Progenitor cell of endocrine pancreas (in vitro differentiated cells): ENCODE results near the gene CEP85. TPM values are rescaled to one million over a fixed set of nuclear protein-coding genes. Genes with fewer than 3 reads are reported as not detected.
A peak's percentile ranks its signal among the peaks of the same experiment; 100 is the strongest.

ENCODE experiments used
- DNase-seq: peaks from one replicate; pipeline ENCODE4 v3.0.0; 2021; ENCODE audit warnings: low spot score; ENCODE audit not compliant: unreplicated experiment
- H3K27ac Mint-ChIP-seq: 2 replicates; pipeline ENCODE4 v1.8.0; 2021; ENCODE audit warnings: mild to moderate bottlenecking, moderate library complexity, mixed read lengths
- H3K27me3 Mint-ChIP-seq: 2 replicates; pipeline ENCODE4 v1.8.0; 2021; ENCODE audit warnings: mixed read lengths
- H3K36me3 Mint-ChIP-seq: 2 replicates; pipeline ENCODE4 v1.8.0; 2022; ENCODE audit warnings: mixed read lengths; ENCODE audit not compliant: insufficient read depth
- H3K4me1 Mint-ChIP-seq: 2 replicates; pipeline ENCODE4 v1.8.0; 2021; ENCODE audit warnings: low read depth, mixed read lengths
- H3K4me3 Mint-ChIP-seq: 2 replicates; pipeline ENCODE4 v1.8.0; 2021; ENCODE audit warnings: low read depth, mild to moderate bottlenecking, moderate library complexity, mixed read lengths
- H3K9me3 Mint-ChIP-seq: 2 replicates; pipeline ENCODE4 v1.8.0; 2021; ENCODE audit warnings: low read depth, mixed read lengths
- total RNA-seq: library from RNA; stranded (reverse); gene quantifications from 2 replicates; pipeline ENCODE4 v1.2.1, GENCODE V29; 2021
- TF ChIP-seq, protein P1 (sequence below): fragments of 200-600 bp; sonication (generic); IDR thresholded peaks from one replicate; pipeline ENCODE4 v1.5.0; 2021; ENCODE audit warnings: antibody characterized with exemption, mild to moderate bottlenecking; ENCODE audit not compliant: unreplicated experiment

CEP85 gene
- total RNA-seq, 1 donor from 2014 or later, result 21.3 TPM

DNA sequence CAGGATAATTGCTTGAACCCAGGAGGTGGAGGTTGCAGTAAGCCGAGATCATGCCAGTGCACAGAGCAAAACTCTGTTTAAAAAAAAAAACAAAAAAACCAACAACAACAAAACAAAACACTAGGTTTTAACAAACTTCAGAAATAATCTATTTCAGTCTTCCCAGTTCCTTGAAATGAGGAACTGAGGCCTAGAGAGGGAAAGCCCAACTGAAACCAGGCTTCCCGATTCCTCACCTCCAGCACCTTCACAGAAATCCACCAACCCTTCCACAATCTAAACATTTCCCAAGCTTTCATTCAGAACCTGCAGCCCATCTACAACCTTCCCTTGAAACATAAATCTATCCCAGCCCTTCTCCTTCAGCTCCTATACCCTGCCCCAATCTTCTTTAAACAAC, 83.1 kb downstream of the CEP85 start:
- Mint-ChIP-seq H3K4me1 (peaks cover 7% of the 10 kb centered on the region), H3K9me3 (no peaks in the 10 kb centered on the region), H3K4me3 (no peak overlapping the region), H3K36me3 (peaks cover 4% of the 10 kb centered on the region), H3K27me3 (no peaks in the 10 kb centered on the region), H3K27ac (peak overlapping the region; percentile 63)
- TF ChIP-seq, protein P1, sequence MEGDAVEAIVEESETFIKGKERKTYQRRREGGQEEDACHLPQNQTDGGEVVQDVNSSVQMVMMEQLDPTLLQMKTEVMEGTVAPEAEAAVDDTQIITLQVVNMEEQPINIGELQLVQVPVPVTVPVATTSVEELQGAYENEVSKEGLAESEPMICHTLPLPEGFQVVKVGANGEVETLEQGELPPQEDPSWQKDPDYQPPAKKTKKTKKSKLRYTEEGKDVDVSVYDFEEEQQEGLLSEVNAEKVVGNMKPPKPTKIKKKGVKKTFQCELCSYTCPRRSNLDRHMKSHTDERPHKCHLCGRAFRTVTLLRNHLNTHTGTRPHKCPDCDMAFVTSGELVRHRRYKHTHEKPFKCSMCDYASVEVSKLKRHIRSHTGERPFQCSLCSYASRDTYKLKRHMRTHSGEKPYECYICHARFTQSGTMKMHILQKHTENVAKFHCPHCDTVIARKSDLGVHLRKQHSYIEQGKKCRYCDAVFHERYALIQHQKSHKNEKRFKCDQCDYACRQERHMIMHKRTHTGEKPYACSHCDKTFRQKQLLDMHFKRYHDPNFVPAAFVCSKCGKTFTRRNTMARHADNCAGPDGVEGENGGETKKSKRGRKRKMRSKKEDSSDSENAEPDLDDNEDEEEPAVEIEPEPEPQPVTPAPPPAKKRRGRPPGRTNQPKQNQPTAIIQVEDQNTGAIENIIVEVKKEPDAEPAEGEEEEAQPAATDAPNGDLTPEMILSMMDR, result no peak
- no peak for DNase-seq

GRCh38 chr1:26317612-26318337, 83.8 kb downstream of the CEP85 start, which contains the start of gene CD52:
TSS of gene CD52 (plus strand) at chr1:26317958. CDS start at chr1:26318018, 60 bp downstream.
- peaks cover 5% of the 10 kb centered on the region for H3K36me3 Mint-ChIP-seq
- H3K4me1 Mint-ChIP-seq, result peaks cover 7% of the 10 kb centered on the region
- TF ChIP-seq, protein P1, result no peak
- DNase-seq, result no peak
- no peak within 1 kb of the TSS for H3K4me3 Mint-ChIP-seq
- peak within 1 kb of the TSS; percentile 67 for H3K27ac Mint-ChIP-seq
- no peaks in the 10 kb centered on the region for H3K27me3 Mint-ChIP-seq
- H3K9me3 Mint-ChIP-seq, result no peaks in the 10 kb centered on the region

DNA sequence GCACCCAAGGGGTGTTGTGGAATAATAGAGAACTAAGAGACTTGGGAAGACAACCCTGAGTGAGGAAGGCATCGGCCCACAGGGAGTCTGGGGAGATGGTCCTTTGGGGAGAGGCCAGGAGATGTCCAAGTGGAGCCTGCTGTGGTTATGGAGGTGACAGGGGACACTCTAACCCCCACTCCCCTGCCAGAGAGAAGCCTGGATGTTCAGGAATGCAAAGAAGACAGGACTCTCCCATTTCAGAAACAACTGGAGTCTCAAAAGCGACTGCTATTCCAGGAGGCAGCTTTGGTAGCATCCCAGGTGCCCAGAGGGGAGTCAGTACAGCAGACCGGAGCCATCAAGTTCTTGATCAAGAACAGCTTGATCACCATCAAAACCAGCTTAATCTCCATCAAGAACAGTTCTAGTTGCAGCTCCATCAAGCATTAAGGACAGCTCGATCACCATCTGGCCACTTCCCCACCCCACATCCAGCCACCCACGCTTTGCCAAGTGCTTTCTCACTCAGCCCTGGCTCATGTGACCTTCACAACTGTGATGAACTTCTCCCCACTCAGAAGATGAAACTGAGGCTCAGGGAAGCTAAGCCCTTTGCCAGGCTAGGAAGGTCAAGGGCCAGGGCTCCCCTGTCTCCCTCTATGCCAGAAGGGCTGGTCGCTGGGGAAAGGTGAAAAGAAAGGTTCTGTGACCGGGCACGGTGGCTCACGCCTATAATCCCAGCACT, 84.5 kb downstream of the CEP85 start:
- H3K4me1 Mint-ChIP-seq, result peaks cover 7% of the 10 kb centered on the region
- H3K36me3 Mint-ChIP-seq, result peaks cover 8% of the 10 kb centered on the region
- no peaks in the 10 kb centered on the region for H3K9me3 Mint-ChIP-seq
- DNase-seq, result no peak
- TF ChIP-seq, protein P1, result no peak
- no peaks in the 10 kb centered on the region for H3K27me3 Mint-ChIP-seq
- H3K27ac Mint-ChIP-seq, result peak overlapping the region; percentile 29
- H3K4me3 Mint-ChIP-seq, result no peak overlapping the region

DNA sequence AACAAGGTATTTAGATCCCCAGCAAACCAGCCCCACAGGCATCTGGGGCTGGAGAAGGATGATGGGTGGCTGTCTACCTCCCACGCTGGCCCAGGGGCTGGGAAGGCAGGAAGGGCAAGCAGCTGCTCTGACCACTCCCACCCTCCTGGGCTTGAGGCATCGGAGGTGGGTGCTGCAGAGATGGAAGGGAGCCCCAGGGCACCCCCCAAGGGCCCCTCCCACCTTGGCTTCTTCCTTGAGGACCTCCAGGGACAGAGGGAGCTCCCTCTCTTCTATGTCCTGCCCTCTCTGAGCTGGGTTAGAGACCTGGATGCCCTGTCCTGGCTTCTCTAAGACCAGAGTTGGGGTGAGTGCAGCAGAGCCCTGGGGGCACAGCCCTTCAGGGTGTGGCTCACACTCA, 86.9 kb downstream of the CEP85 start:
- no peak overlapping the region for H3K27ac Mint-ChIP-seq
- H3K36me3 Mint-ChIP-seq, result peaks cover 12% of the 10 kb centered on the region
- no peak overlapping the region for H3K4me3 Mint-ChIP-seq
- H3K4me1 Mint-ChIP-seq, result peaks cover 7% of the 10 kb centered on the region
- no peaks in the 10 kb centered on the region for H3K27me3 Mint-ChIP-seq
- TF ChIP-seq, protein P1, result no peak
- DNase-seq, result no peak
- H3K9me3 Mint-ChIP-seq, result no peaks in the 10 kb centered on the region

DNA sequence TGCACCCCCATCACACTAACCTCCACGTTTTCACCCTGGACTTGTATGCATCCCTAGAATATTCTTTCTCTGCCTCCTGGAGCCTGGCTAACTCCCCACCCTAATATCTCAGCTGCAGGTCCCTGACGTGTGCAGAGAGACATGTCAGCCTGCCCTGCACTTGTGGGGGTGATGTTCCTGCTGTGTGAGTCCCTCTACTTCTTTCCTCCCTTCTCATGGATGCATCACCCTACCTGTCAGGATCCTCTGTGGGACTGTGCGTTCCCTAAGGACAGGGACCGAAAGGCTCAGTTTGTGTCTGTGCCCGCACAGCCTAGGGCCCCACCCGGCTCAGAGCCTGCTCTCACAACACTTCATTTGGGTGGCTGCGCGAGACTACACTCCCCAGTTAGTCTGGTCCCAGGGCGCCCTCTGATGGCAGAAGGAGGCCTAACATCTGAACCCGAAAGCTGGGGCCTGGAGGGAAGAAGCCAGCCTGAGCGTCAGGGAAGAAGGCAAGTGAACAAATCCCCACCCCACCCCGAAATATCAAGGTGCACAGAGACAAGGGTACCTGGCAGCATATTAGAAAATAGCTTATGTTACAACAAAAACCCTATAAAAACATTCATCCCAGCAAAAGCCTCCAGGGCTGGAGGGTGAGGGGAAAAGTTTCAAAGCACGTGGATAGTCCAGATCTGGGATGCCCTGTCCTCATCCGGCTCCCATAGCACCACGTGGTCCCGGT, 87.5 kb downstream of the CEP85 start:
- peaks cover 12% of the 10 kb centered on the region for H3K36me3 Mint-ChIP-seq

More for the DNA sequence above, 87.5 kb downstream of the CEP85 start:
- peaks cover 7% of the 10 kb centered on the region for H3K4me1 Mint-ChIP-seq
- H3K9me3 Mint-ChIP-seq, result no peaks in the 10 kb centered on the region
- DNase-seq, result peak; percentile 77
- no peak overlapping the region for H3K27ac Mint-ChIP-seq
- no peaks in the 10 kb centered on the region for H3K27me3 Mint-ChIP-seq
- TF ChIP-seq, protein P1, result peak; percentile 79
- no peak overlapping the region for H3K4me3 Mint-ChIP-seq
